GM12878 (cell line): Measurements from ENCODE around the gene CSAD. TPM values are rescaled to one million over a fixed set of nuclear protein-coding genes. Genes with fewer than 3 reads are reported as not detected.

ENCODE experiments used
- BACH1 ChIP-seq: fragments of 450-650 bp; IDR thresholded peaks from 2 replicates; pipeline ENCODE4 v1.6.1; 2017; ENCODE audit warnings: mild to moderate bottlenecking, borderline replicate concordance
- CBFB ChIP-seq: IDR thresholded peaks from 2 replicates; pipeline ENCODE4 v1.6.1; 2016; ENCODE audit warnings: antibody characterized with exemption, low read depth
- CBX5 ChIP-seq: sonication (generic); IDR thresholded peaks from 2 replicates; pipeline ENCODE4 v1.6.1; 2016; ENCODE audit warnings: low read depth, moderate library complexity, mild to moderate bottlenecking, inconsistent platforms
- CHD1 ChIP-seq: IDR thresholded peaks from 2 replicates; pipeline ENCODE4 v1.6.1; 2012; ENCODE audit warnings: low read depth, low read length, improper control_type of control experiment
- E2F8 ChIP-seq: fragments of 450-650 bp; IDR thresholded peaks from 2 replicates; pipeline ENCODE4 v1.6.1; 2018; ENCODE audit warnings: mild to moderate bottlenecking, low read depth, moderate library complexity; ENCODE audit not compliant: partially characterized antibody
- HDAC6 ChIP-seq: fragments of 200-600 bp; sonication (generic); IDR thresholded peaks from one replicate; pipeline ENCODE4 v1.8.0; 2017; ENCODE audit warnings: antibody characterized with exemption; ENCODE audit not compliant: unreplicated experiment
- HSF1 ChIP-seq: fragments of 150-350 bp; IDR thresholded peaks from 2 replicates; pipeline ENCODE4 v1.6.1; 2014; ENCODE audit warnings: mild to moderate bottlenecking, low read depth, low read length
- JUND ChIP-seq: IDR thresholded peaks from 2 replicates; pipeline ENCODE4 v1.6.1; 2012; ENCODE audit warnings: low read depth, mild to moderate bottlenecking, low read length, improper control_type of control experiment, moderate library complexity
- NFXL1 ChIP-seq: fragments of 450-650 bp; IDR thresholded peaks from 2 replicates; pipeline ENCODE4 v1.6.1; 2017; ENCODE audit warnings: antibody characterized with exemption, mild to moderate bottlenecking, borderline replicate concordance
- NKRF ChIP-seq: fragments of 450-650 bp; conservative IDR thresholded peaks from 2 replicates; pipeline ENCODE4 v1.6.1; 2017; ENCODE audit warnings: mild to moderate bottlenecking, moderate library complexity
- POLR2AphosphoS2 ChIP-seq: IDR thresholded peaks from 2 replicates; pipeline ENCODE4 v1.6.1; 2011; ENCODE audit warnings: low read depth, mild to moderate bottlenecking, low read length, improper control_type of control experiment, moderate library complexity
- PRDM15 ChIP-seq: fragments of 450-650 bp; formaldehyde crosslinking; IDR thresholded peaks from 2 replicates; pipeline ENCODE4 v1.4.0; 2020; ENCODE audit warnings: mild to moderate bottlenecking, moderate library complexity
- SIX5 ChIP-seq: IDR thresholded peaks from 2 replicates; pipeline ENCODE4 v1.6.1; 2011; ENCODE audit warnings: mild to moderate bottlenecking, low read depth, low read length, moderate library complexity; ENCODE audit not compliant: severe bottlenecking
- ZNF592 ChIP-seq: fragments of 450-650 bp; IDR thresholded peaks from 2 replicates; pipeline ENCODE4 v1.6.1; 2017; ENCODE audit warnings: mild to moderate bottlenecking, moderate library complexity
- polyA plus RNA-seq, 11 experiments: library from polyadenylated mRNA; depleted of rRNA in 4 of 11; unstranded in 6 of 11; stranded (reverse) in 5 of 11; fragments of >200 nt; fragmentation: Nextera tagmentation in 4 of 11; fragmentation: Illumina TruSeq in 1 of 11; extraction: Ambion mirVana in 4 of 11; extraction: Trizol in 1 of 11; gene quantifications; 1 replicate in 1 of 11; 2 replicates in 10 of 11; pipeline versions ENCODE4 v1.2.1 to v1.2.3, GENCODE V29; 2011 to 2016; ENCODE audit warnings: inconsistent platforms in 2 of 11, missing spikeins in 2 of 11, low read depth in 1 of 11
- total RNA-seq, 4 experiments: library from RNA; depleted of rRNA in 3 of 4; stranded (reverse); fragments of >200 nt in 3 of 4; fragmentation: Illumina TruSeq in 1 of 4; extraction: Trizol in 1 of 4; gene quantifications; 2 replicates each; pipeline versions ENCODE4 v1.2.1 to v1.2.3, GENCODE V29; 2013 to 2021

CSAD gene
- total and polyA plus RNA-seq, 10 of the 15 experiments (the other 5 are each of a cell fraction or from before 2014, with no cell fraction given) = 1.1 to 20.4 (median 6.2) TPM

GRCh38 chr12:53205747-53206419 lies 25.2 kb upstream of the CSAD start (continued):
- TF ChIP-seq SIX5 (no peak), CBX5 (peak; percentile 83; the same call in 1 of the 2 replicates), CHD1 (no peak), E2F8 (no peak), CBFB (peak; percentile 98), BACH1 (0 out of 2 replicates have a peak, but pooled peaks have one; percentile 46), POLR2AphosphoS2 (no peak), NKRF (no peak; the same call in 1 of the 2 replicates), ZNF592 (no peak), HSF1 (no peak), NFXL1 (no peak), PRDM15 (CRISPR knock-in tag) (no peak), JUND (peak; percentile 80; the same call in 1 of the 2 replicates), HDAC6 (no peak)
